Parathyroid adenoma (tissue), 2 donors: ENCODE results near the gene NBAS.

ENCODE experiments used
- H2AFZ ChIP-seq: fragments of 300-600 bp; sonication (generic); one replicate; pipeline ENCODE4 v1.7.0; 2017; ENCODE audit warnings: antibody characterized with exemption, mild to moderate bottlenecking
- H3K27ac ChIP-seq: fragments of 300-600 bp; sonication (generic); one replicate; pipeline ENCODE4 v1.7.0; 2017
- H3K27me3 ChIP-seq: fragments of 300-600 bp; sonication (generic); one replicate; pipeline ENCODE4 v1.7.0; 2017; ENCODE audit warnings: low read length; ENCODE audit not compliant: control insufficient read depth, insufficient read depth
- H3K36me3 ChIP-seq: fragments of 300-600 bp; sonication (generic); one replicate; pipeline ENCODE4 v1.7.0; 2017; ENCODE audit warnings: low read length; ENCODE audit not compliant: control insufficient read depth, insufficient read depth
- H3K4me1 ChIP-seq: fragments of 300-600 bp; sonication (generic); one replicate; pipeline ENCODE4 v1.7.0; 2017; ENCODE audit warnings: control low read depth
- H3K4me2 ChIP-seq: fragments of 300-600 bp; sonication (generic); one replicate; pipeline ENCODE4 v1.7.0; 2017; ENCODE audit warnings: low read length
- H3K4me3 ChIP-seq: fragments of 300-600 bp; sonication (generic); one replicate; pipeline ENCODE4 v1.7.0; 2017; ENCODE audit warnings: low read depth, low read length
- H3K79me2 ChIP-seq: fragments of 300-600 bp; sonication (generic); one replicate; pipeline ENCODE4 v1.7.0; 2017; ENCODE audit warnings: control low read depth
- H3K9ac ChIP-seq: fragments of 300-600 bp; sonication (generic); one replicate; pipeline ENCODE4 v1.7.0; 2017; ENCODE audit warnings: mild to moderate bottlenecking
- H3K9me3 ChIP-seq: fragments of 300-600 bp; sonication (generic); one replicate; pipeline ENCODE4 v1.7.0; 2017; ENCODE audit warnings: low read length; ENCODE audit not compliant: control insufficient read depth
- TF ChIP-seq, protein P1 (sequence below): fragments of 300-600 bp; sonication (generic); IDR thresholded peaks from one replicate; pipeline ENCODE4 v1.7.0; 2017; ENCODE audit warnings: antibody characterized with exemption, mild to moderate bottlenecking
- donor health status: primary hyperparathyroidism.

Gene NBAS

GRCh38 chr2:15163326-15163725, 397.8 kb downstream of the NBAS start:
- Histone ChIP-seq H3K4me2 (no peak overlapping the region), H2AFZ (no peak overlapping the region), H3K9me3 (no peaks in the 10 kb centered on the region), H3K9ac (no peak overlapping the region), H3K27me3 (no peaks in the 10 kb centered on the region), H3K36me3 (no peaks in the 10 kb centered on the region), H3K79me2 (no peaks in the 10 kb centered on the region), H3K4me1 (no peaks in the 10 kb centered on the region), H3K4me3 (no peak overlapping the region), H3K27ac (no peak overlapping the region)
- TF ChIP-seq, protein P1, sequence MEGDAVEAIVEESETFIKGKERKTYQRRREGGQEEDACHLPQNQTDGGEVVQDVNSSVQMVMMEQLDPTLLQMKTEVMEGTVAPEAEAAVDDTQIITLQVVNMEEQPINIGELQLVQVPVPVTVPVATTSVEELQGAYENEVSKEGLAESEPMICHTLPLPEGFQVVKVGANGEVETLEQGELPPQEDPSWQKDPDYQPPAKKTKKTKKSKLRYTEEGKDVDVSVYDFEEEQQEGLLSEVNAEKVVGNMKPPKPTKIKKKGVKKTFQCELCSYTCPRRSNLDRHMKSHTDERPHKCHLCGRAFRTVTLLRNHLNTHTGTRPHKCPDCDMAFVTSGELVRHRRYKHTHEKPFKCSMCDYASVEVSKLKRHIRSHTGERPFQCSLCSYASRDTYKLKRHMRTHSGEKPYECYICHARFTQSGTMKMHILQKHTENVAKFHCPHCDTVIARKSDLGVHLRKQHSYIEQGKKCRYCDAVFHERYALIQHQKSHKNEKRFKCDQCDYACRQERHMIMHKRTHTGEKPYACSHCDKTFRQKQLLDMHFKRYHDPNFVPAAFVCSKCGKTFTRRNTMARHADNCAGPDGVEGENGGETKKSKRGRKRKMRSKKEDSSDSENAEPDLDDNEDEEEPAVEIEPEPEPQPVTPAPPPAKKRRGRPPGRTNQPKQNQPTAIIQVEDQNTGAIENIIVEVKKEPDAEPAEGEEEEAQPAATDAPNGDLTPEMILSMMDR = no peak

GRCh38 chr2:15162620-15163019, 398.5 kb downstream of the NBAS start:
- H3K9me3 ChIP-seq = no peaks in the 10 kb centered on the region
- no peak overlapping the region for H3K4me3 ChIP-seq
- H3K9ac ChIP-seq = no peak overlapping the region
- no peak overlapping the region for H3K27ac ChIP-seq
- TF ChIP-seq, protein P1 = no peak
- no peak overlapping the region for H2AFZ ChIP-seq
- H3K36me3 ChIP-seq = no peaks in the 10 kb centered on the region
- H3K79me2 ChIP-seq = no peaks in the 10 kb centered on the region
- no peak overlapping the region for H3K4me2 ChIP-seq
- no peaks in the 10 kb centered on the region for H3K4me1 ChIP-seq
- no peaks in the 10 kb centered on the region for H3K27me3 ChIP-seq

DNA sequence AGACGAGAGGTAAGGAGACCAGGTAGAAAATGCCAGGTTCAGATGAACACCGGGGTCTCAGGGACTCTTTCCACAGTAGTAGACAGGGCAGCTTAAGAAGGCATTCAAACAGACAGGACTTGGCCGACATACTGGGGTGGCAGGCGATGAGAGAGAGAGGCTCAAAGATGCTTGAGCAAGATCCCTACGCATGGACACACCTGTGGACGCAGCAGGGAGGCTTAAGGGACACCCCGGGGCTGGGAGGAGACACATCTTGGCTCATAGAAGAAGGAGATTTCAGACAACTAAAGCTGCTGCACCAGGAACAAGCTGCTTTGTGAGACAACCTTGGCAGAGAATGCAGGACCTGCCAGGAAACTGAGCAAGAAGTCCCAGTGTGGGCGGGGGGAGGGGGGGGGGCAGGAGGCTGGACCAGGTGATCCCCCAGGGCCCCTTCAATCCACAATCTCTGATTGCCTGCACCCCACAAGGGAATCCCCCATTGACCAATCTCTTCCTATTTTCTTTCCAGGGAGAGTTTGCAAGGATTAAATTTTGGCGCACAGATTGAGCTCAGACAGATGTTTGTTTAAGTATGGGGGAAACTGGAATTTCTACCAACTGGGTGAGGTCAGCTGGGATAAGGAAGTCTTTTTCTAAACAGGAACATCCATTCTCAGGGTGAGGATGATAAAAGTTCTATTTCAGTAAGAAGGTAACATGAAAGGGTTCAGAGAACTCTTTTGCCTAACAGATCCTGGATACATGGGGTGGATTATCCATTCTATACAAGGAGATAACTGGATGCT, 400.7 kb downstream of the NBAS start:
- Histone ChIP-seq H3K4me3 (no peak overlapping the region), H3K27ac (no peak overlapping the region), H3K36me3 (no peaks in the 10 kb centered on the region), H2AFZ (no peak overlapping the region), H3K4me2 (no peak overlapping the region), H3K27me3 (no peaks in the 10 kb centered on the region), H3K9me3 (no peaks in the 10 kb centered on the region), H3K9ac (no peak overlapping the region), H3K4me1 (no peaks in the 10 kb centered on the region), H3K79me2 (no peaks in the 10 kb centered on the region)
- TF ChIP-seq, protein P1 = no peak

DNA sequence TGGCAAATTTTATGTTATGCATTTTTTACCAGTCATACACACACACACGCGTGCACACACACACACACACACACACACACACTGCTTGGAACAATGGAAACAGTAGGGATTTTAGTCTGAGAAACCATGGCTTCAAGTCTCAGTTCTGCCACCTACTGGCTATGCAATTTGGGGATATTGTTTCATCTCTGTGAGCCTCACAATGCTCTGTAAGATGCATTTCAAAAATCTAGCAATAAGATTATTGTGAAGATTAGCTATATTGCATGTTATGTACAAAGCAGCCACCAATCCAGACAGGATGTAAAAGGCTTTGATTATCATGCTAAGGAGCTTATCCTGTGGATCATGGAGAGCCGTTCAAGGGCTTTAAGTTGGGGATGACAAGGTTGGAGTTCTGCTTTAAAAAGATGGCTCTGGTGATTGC, 401.4 kb downstream of the NBAS start:
- Histone ChIP-seq H3K27me3 (no peaks in the 10 kb centered on the region), H3K27ac (no peak overlapping the region), H3K36me3 (no peaks in the 10 kb centered on the region), H3K9me3 (no peaks in the 10 kb centered on the region), H3K79me2 (no peaks in the 10 kb centered on the region), H3K9ac (no peak overlapping the region), H2AFZ (no peak overlapping the region), H3K4me2 (no peak overlapping the region), H3K4me3 (no peak overlapping the region), H3K4me1 (no peaks in the 10 kb centered on the region)
- TF ChIP-seq, protein P1 = peak; percentile 29

GRCh38 chr2:15159206-15159605, 401.9 kb downstream of the NBAS start:
- no peaks in the 10 kb centered on the region for H3K4me1 ChIP-seq

More at GRCh38 chr2:15159206-15159605, 401.9 kb downstream of the NBAS start:
- Histone ChIP-seq H3K36me3 (no peaks in the 10 kb centered on the region), H3K27me3 (no peaks in the 10 kb centered on the region), H3K79me2 (no peaks in the 10 kb centered on the region), H2AFZ (no peak overlapping the region), H3K9ac (no peak overlapping the region), H3K27ac (no peak overlapping the region), H3K9me3 (no peaks in the 10 kb centered on the region), H3K4me3 (no peak overlapping the region), H3K4me2 (no peak overlapping the region)
- TF ChIP-seq, protein P1 = no peak
